Neural cell (in vitro differentiated cells): ENCODE data around the gene UBXN10. TPM values are rescaled to one million over a fixed set of nuclear protein-coding genes. Genes with fewer than 3 reads are reported as not detected.

Source experiments
- H2AFZ ChIP-seq: fragments of 200-600, 300-800 bp; sonication (generic), shearing (Covaris generic); 2 replicates; pipeline ENCODE4 v1.6.0; 2014; ENCODE audit warnings: low read depth, mild to moderate bottlenecking, antibody characterized with exemption, low read length, moderate library complexity
- H3F3A ChIP-seq: fragments of 200-600 bp; shearing (Covaris generic); 2 replicates; pipeline ENCODE4 v1.6.1; 2016; ENCODE audit warnings: mild to moderate bottlenecking, moderate library complexity, mixed read lengths, antibody characterized with exemption, low read length; ENCODE audit not compliant: insufficient read depth, poor library complexity, severe bottlenecking
- H3K27ac ChIP-seq: fragments of 200-600, 300-800 bp; sonication (generic), shearing (Covaris generic); 2 replicates; pipeline ENCODE4 v1.5.1; 2014; ENCODE audit warnings: mild to moderate bottlenecking, low read length, moderate library complexity
- H3K27me3 ChIP-seq: fragments of 300-800, 200-600 bp; sonication (generic), shearing (Covaris generic); 2 replicates; pipeline ENCODE4 v1.6.0; 2014; ENCODE audit warnings: mild to moderate bottlenecking, low read depth, low read length, moderate library complexity; ENCODE audit not compliant: insufficient read depth
- H3K36me3 ChIP-seq: fragments of 300-800, 200-600 bp; sonication (generic), shearing (Covaris generic); 2 replicates; pipeline ENCODE4 v1.5.1; 2014; ENCODE audit warnings: mild to moderate bottlenecking, antibody characterized with exemption, low read length, moderate library complexity; ENCODE audit not compliant: insufficient read depth
- H3K4me2 ChIP-seq: fragments of 300-800, 200-600 bp; sonication (generic), shearing (Covaris generic); 2 replicates; pipeline ENCODE4 v1.6.0; 2014; ENCODE audit warnings: mild to moderate bottlenecking, low read length
- H3K4me3 ChIP-seq: fragments of 300-800, 200-600 bp; sonication (generic), shearing (Covaris generic); 2 replicates; pipeline ENCODE4 v1.5.1; 2014; ENCODE audit warnings: mild to moderate bottlenecking, low read length, moderate library complexity
- H3K79me2 ChIP-seq: fragments of 200-600 bp; shearing (Covaris generic); replicated peaks from 2 replicates; pipeline ENCODE4 v1.6.0; 2014; ENCODE audit warnings: mild to moderate bottlenecking, low read length, moderate library complexity; ENCODE audit not compliant: insufficient read depth
- H3K9ac ChIP-seq: fragments of 300-800, 200-600 bp; sonication (generic), shearing (Covaris generic); 2 replicates; pipeline ENCODE4 v1.6.1; 2016; ENCODE audit warnings: mild to moderate bottlenecking, low read length, mixed read lengths
- H3K9me2 ChIP-seq: fragments of 200-600 bp; shearing (Covaris generic); 2 replicates; pipeline ENCODE4 v1.6.1; 2016; ENCODE audit warnings: mild to moderate bottlenecking, low read length, mixed read lengths; ENCODE audit not compliant: insufficient read depth
- H3K9me3 ChIP-seq: fragments of 200-600, 300-800 bp; sonication (generic), shearing (Covaris generic); 2 replicates; pipeline ENCODE4 v1.6.1; 2016; ENCODE audit warnings: mild to moderate bottlenecking, mixed run types, low read length, moderate library complexity, mixed read lengths
- H4K20me1 ChIP-seq: fragments of 200-600 bp; shearing (Covaris generic); 2 replicates; pipeline ENCODE4 v1.6.1; 2016; ENCODE audit warnings: mild to moderate bottlenecking, mixed run types; ENCODE audit not compliant: insufficient read depth
- EP300 ChIP-seq: fragments of 450-650 bp; conservative IDR thresholded peaks from 2 replicates; pipeline ENCODE4 v1.6.1; 2014; ENCODE audit warnings: antibody characterized with exemption, mild to moderate bottlenecking, moderate library complexity; ENCODE audit not compliant: poor library complexity, severe bottlenecking
- EZH2 ChIP-seq: fragments of 200-600, 300-800 bp; shearing (Covaris generic), sonication (generic); IDR thresholded peaks from 2 replicates; pipeline ENCODE4 v1.6.1; 2014; ENCODE audit warnings: antibody characterized with exemption, low read length, borderline replicate concordance, mild to moderate bottlenecking; ENCODE audit not compliant: insufficient read depth, poor library complexity, severe bottlenecking
- MXI1 ChIP-seq: fragments of 450-650 bp; conservative IDR thresholded peaks from 2 replicates; pipeline ENCODE4 v1.6.1; 2014; ENCODE audit warnings: antibody characterized with exemption, mild to moderate bottlenecking; ENCODE audit not compliant: poor library complexity, severe bottlenecking
- POLR2AphosphoS5 ChIP-seq: IDR thresholded peaks from 2 replicates; pipeline ENCODE4 v1.6.1; 2012
- RAD21 ChIP-seq: fragments of 450-650 bp; conservative IDR thresholded peaks from 2 replicates; pipeline ENCODE4 v1.6.1; 2014; ENCODE audit warnings: antibody characterized with exemption, mild to moderate bottlenecking, moderate library complexity
- SMC3 ChIP-seq: fragments of 450-650 bp; conservative IDR thresholded peaks from 2 replicates; pipeline ENCODE4 v1.6.1; 2014; ENCODE audit warnings: antibody characterized with exemption, mild to moderate bottlenecking, moderate library complexity; ENCODE audit not compliant: poor library complexity
- TAF1 ChIP-seq: IDR thresholded peaks from 2 replicates; pipeline ENCODE4 v1.6.1; 2012; ENCODE audit warnings: low read depth
- polyA plus RNA-seq: library from polyadenylated mRNA; depleted of rRNA; stranded (reverse); fragments of >200 nt; gene quantifications from 2 replicates; pipeline ENCODE4 v1.2.3, GENCODE V29; 2014
- TF ChIP-seq, protein P1 (sequence below): fragments of 450-650 bp; IDR thresholded peaks from 2 replicates; pipeline ENCODE4 v1.5.1; 2014; ENCODE audit warnings: antibody characterized with exemption, mild to moderate bottlenecking, moderate library complexity; ENCODE audit not compliant: poor library complexity, severe bottlenecking
- TF ChIP-seq, protein P2 (sequence below): IDR thresholded peaks from 2 replicates; pipeline ENCODE4 v1.6.1; 2012; ENCODE audit warnings: borderline replicate concordance

Gene UBXN10
- polyA plus RNA-seq, 1 donor from 2014 or later = 0.64 TPM

DNA sequence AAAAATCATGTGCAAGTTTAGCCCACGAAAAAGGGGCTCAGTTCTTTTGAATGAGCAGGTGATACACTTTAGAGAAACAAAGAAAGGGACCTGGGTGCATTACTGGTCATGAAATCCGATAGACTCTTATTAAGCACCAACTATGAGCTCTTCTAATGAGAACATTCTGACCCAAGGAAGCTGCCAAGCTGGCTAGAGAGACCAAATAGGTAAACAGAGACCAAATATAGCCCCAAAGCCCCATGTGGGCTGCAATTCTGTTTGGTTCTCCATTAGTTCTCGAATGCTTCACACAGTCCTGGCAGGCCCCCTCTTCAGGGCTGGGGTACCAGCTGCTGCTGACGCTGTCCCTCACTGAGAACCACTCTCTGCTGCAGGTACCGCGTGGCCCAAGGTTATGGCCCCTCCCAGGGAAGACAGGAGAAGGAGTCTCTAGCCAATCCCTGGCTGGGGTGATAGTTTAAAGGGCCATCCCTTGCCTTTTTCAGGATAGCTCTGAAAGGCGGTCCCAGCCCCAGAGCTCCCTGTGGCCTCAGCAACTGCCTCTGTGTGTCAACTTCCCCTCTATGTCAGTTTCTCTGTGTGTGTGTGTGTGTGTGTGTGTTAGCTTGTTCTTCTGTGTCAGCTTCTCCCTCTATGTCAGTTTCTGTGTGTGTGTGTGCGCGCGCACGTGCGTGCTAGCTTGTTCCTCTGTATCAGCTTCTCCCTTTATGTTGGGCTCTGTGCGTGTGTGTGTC, 7.1 kb upstream of the UBXN10 start:
- H3F3A ChIP-seq = no peaks in the 10 kb centered on the region
- H2AFZ ChIP-seq = no peak overlapping the region
- no peaks in the 10 kb centered on the region for H3K27me3 ChIP-seq
- TF ChIP-seq, protein P1, sequence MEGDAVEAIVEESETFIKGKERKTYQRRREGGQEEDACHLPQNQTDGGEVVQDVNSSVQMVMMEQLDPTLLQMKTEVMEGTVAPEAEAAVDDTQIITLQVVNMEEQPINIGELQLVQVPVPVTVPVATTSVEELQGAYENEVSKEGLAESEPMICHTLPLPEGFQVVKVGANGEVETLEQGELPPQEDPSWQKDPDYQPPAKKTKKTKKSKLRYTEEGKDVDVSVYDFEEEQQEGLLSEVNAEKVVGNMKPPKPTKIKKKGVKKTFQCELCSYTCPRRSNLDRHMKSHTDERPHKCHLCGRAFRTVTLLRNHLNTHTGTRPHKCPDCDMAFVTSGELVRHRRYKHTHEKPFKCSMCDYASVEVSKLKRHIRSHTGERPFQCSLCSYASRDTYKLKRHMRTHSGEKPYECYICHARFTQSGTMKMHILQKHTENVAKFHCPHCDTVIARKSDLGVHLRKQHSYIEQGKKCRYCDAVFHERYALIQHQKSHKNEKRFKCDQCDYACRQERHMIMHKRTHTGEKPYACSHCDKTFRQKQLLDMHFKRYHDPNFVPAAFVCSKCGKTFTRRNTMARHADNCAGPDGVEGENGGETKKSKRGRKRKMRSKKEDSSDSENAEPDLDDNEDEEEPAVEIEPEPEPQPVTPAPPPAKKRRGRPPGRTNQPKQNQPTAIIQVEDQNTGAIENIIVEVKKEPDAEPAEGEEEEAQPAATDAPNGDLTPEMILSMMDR = no peak
- TF ChIP-seq MXI1 (no peak), EZH2 (no peak), RAD21 (no peak)
- no peak overlapping the region for H3K4me2 ChIP-seq
- H3K79me2 ChIP-seq = no peaks in the 10 kb centered on the region
- no peaks in the 10 kb centered on the region for H4K20me1 ChIP-seq
- no peaks in the 10 kb centered on the region for H3K36me3 ChIP-seq
- H3K9ac ChIP-seq = no peak overlapping the region
- no peak overlapping the region for H3K4me3 ChIP-seq
- H3K9me3 ChIP-seq = no peaks in the 10 kb centered on the region
- no peaks in the 10 kb centered on the region for H3K9me2 ChIP-seq
- no peak overlapping the region for H3K27ac ChIP-seq

- Histone ChIP-seq H3K36me3 (no peaks in the 10 kb centered on the region), H3K27ac (no peak overlapping the region), H3K27me3 (no peaks in the 10 kb centered on the region), H3K9ac (no peak overlapping the region), H3K9me3 (no peaks in the 10 kb centered on the region), H4K20me1 (no peaks in the 10 kb centered on the region), H3K9me2 (no peaks in the 10 kb centered on the region), H3F3A (no peaks in the 10 kb centered on the region), H3K79me2 (no peaks in the 10 kb centered on the region), H2AFZ (no peak overlapping the region), H3K4me3 (no peak overlapping the region), H3K4me2 (no peak overlapping the region)
- TF ChIP-seq EZH2 = no peak
- TF ChIP-seq, protein P2, sequence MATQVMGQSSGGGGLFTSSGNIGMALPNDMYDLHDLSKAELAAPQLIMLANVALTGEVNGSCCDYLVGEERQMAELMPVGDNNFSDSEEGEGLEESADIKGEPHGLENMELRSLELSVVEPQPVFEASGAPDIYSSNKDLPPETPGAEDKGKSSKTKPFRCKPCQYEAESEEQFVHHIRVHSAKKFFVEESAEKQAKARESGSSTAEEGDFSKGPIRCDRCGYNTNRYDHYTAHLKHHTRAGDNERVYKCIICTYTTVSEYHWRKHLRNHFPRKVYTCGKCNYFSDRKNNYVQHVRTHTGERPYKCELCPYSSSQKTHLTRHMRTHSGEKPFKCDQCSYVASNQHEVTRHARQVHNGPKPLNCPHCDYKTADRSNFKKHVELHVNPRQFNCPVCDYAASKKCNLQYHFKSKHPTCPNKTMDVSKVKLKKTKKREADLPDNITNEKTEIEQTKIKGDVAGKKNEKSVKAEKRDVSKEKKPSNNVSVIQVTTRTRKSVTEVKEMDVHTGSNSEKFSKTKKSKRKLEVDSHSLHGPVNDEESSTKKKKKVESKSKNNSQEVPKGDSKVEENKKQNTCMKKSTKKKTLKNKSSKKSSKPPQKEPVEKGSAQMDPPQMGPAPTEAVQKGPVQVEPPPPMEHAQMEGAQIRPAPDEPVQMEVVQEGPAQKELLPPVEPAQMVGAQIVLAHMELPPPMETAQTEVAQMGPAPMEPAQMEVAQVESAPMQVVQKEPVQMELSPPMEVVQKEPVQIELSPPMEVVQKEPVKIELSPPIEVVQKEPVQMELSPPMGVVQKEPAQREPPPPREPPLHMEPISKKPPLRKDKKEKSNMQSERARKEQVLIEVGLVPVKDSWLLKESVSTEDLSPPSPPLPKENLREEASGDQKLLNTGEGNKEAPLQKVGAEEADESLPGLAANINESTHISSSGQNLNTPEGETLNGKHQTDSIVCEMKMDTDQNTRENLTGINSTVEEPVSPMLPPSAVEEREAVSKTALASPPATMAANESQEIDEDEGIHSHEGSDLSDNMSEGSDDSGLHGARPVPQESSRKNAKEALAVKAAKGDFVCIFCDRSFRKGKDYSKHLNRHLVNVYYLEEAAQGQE = no peak
- no peak for TF ChIP-seq MXI1
- no peak for TF ChIP-seq EP300
- TF ChIP-seq, protein P1 = no peak
- TF ChIP-seq RAD21 = no peak
- no peak for TF ChIP-seq POLR2AphosphoS5
- TF ChIP-seq TAF1 = no peak
- no peak for TF ChIP-seq SMC3
Observed at GRCh38 chr1:20179371-20180128, 6.3 kb upstream of the UBXN10 start.
